Hematopoietic multipotent progenitor cell treated with erythropoietin and hydrocortisone succinate and interleukin-3 and kit ligand, for 6 days (in vitro differentiated cells): Measurements from ENCODE around the gene SRPK2.
A peak's percentile ranks its signal among the peaks of the same experiment; 100 is the strongest.
"Not testable (repeated sequence)": the region's sequence is repeated elsewhere in the genome, so short reads cannot be mapped to it uniquely, and the experiment has no call there.

Experiments used
- DNase-seq: peaks from one replicate; pipeline ENCODE4 v3.0.0-alpha.2; 2015

The SRPK2 gene

DNA sequence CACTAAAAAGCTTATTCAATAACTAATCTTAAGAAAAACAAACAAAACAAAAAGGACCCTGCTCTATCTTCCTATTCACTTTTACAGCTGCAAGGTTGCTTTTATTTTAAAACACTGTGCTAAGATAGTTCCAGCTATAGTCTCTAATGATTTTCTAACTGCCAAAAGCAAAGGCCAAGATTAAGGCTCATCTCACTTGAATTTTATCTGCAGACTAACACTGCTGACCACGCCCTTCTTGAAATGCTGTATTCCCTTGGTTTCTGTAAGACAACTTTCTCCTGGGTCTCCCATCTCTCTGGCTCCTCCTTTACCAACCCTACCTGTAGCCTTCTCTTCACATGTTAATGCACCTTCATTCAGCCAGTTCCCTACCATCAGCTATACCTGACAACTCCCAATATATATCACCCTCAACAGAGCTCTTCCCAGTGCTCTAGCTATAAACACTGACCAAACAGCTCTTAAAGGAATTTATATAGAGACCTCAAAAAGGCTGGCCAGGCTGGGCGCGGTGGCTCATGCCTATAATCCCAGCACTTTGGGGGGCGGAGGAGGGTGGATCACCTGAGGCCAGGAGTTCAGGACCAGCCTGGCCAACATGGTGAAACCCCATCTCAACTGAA lies 11.7 kb downstream of the SRPK2 start:
- peak; percentile 91 for DNase-seq

DNA sequence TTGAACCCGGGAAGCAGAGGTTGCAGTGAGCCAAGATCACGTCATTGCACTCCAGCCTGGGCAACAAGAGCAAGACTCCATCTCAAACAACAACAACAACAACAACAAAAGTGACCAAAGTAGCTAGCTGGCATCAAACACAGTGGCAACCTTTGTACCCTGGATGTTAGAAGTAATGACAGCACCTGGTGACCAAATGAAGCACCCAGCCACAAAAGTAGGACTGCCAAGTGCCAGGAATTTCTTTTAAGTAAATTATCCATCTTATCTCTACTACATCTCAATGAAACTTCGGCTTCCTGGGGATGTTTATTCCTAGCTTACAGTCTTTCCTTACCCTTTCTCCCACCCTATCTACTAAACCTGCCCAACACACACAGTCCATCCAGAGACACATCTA lies 18.8 kb downstream of the SRPK2 start:
- DNase-seq: no peak

DNA sequence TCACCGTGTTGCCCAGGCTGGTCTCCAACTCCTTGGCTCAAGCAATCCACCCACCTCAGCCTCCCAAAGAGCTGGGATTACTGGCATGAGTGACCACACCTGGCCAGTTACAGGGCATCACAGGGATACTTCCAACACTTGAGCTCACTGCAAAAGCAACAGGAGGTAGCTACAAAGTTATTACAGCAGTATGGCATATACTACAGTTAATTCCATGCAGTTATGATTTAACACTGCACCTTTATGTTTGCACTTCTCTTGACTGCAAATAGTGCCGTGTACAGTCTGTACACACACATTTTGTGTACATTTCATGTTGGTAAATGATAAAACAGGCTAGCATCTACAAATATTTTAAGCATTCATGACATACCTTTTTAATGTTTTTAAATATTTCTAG lies 21.3 kb downstream of the SRPK2 start:
- no peak for DNase-seq

GRCh38 chr7:105365541-105366534 lies 22.9 kb downstream of the SRPK2 start:
- peak; percentile 18 for DNase-seq

DNA sequence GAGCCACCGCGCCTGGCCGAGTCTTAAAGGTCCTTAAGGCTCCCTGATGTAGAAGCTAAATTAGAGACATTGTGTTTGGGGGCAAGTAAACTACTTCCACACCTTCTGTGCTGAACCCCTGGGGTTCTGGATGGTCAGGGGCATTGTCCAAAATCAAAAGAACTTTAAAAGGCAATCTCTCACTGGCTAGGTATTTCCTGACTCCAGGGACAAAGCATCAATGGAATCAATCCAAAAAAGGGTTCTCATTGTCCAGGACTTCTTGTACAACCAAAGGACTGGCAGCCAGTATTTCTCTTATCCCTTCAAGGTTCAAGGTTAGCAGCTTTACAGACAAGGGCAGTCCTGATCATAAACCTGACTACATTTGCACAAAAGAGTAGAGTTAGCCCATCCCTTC lies 24.0 kb downstream of the SRPK2 start:
- no peak for DNase-seq

- not testable (repeated sequence) for DNase-seq
Measured at GRCh38 chr7:105363657-105364056, 25.1 kb downstream of the SRPK2 start.

DNA sequence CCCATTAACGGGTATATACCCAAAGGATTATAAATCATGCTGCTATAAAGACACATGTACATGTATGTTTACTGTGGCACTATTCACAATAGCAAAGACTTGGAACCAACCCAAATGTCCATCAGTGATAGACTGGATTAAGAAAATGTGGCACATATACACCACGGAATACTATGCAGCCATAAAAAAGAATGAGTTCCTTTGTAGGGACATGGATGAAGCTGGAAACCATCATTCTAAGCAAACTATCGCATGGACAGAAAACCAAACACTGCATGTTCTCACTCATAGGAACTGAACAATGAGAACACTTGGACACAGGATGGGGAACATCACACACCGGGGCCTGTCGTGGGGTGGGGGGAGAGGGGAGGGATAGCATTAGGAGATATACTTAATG lies 26.0 kb downstream of the SRPK2 start:
- not testable (repeated sequence) for DNase-seq

DNA sequence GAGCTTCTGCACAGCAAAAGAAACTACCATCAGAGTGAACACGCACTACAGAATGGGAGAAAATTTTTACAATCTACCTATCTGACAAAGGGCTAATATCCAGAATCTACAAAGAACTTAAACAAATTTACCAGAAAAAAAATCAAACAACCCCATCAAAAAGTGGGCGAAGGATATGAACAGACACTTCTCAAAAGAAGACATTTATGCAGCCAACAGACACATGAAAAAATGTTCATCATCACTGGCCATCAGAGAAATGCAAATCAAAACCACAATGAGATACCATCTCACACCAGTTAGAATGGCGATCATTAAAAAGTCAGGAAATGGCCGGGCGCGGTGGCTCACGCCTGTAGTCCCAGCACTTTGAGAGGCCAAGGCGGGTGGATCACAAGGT lies 26.7 kb downstream of the SRPK2 start:
- DNase-seq: not testable (repeated sequence)

DNA sequence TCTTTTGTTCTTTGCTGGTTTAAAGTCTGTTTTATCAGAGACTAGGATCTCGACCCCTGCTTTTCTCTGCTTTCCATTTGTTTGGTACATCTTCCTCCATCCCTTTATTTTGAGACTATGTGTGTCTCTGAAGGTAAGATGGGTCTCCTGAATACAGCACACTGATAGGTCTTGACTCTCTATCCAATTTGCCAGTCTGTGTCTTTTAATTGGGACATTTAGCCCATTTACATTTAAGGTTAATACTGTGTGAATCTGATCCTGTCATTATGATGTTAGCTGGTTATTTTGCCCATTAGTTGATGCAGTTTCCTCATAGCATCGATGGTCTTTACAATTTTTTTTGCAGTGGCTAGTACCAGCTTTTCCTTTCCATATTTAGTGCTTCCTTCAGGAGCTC lies 28.6 kb downstream of the SRPK2 start:
- DNase-seq: not testable (repeated sequence)

GRCh38 chr7:105355701-105356100 lies 33.0 kb downstream of the SRPK2 start:
- no peak for DNase-seq

DNA sequence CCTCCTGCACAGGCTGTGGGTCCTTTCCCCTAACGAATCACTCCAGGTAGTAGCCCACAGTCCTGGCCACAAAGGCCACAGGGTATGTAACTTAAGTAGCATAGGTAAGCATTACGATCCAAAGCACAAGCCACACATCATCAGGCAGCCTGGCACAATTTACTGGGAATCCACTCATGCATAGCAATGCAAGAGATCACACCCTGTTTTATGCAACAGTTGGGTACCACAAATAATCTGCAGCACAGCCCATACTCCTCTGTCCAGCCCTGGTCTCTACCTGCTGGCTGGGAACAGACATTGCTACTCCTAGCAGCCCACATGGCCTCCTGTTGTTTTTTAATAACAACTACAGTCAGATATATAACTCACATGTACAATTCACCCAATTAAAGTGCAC lies 34.3 kb downstream of the SRPK2 start:
- no peak for DNase-seq

DNA sequence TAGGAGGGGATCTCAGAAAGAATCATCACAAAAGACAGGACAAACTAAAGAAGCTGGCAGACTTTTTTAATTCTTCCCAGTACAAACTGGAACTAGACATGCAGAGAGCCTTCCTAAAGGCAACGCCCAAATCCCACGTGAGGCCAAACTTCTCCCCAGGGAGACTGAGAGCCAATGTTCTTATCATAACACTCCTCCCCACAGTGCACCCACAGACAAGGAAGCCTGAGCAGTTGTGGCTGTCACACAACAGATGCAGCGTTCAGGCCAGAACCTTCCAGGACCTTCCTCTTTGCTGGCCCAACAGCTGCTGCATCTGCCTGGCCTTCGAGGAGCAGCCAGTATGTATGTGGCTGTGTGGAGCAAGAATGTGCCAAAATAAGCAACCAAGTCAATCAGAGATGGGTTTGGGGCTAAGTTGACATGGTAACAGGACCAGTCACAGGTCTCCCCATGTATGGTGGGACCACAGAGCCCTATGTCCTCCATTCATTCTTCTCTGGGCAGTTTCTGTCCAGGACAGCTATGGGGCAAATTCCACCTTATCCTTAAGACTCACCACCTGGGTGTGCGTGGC lies 34.9 kb downstream of the SRPK2 start:
- peak; percentile 83 for DNase-seq

- DNase-seq: no peak
Measured at GRCh38 chr7:105352901-105353668, 35.6 kb downstream of the SRPK2 start.

GRCh38 chr7:105352018-105352612 lies 36.6 kb downstream of the SRPK2 start:
- DNase-seq: peak; percentile 94

DNA sequence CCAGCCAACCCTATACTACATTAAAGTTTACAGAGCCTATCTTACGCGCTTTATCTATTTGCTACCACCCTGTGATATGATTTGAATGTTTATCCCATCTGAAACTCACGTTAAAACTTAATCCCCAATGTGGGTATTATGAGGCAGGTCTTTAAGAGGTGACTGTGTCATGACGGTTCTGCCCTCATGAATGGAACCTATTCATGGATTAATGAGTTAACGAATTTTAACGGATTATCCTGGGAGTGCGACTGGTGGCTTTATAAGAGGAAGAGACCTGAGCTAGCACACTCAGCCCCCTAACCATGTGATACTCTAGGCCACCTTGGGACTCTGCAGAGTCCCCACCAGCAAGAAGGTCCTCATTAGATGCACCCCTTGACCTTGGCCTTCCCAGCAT lies 37.8 kb downstream of the SRPK2 start:
- no peak for DNase-seq

- not testable (repeated sequence) for DNase-seq
Measured at GRCh38 chr7:105348177-105348576, 40.5 kb downstream of the SRPK2 start.

DNA sequence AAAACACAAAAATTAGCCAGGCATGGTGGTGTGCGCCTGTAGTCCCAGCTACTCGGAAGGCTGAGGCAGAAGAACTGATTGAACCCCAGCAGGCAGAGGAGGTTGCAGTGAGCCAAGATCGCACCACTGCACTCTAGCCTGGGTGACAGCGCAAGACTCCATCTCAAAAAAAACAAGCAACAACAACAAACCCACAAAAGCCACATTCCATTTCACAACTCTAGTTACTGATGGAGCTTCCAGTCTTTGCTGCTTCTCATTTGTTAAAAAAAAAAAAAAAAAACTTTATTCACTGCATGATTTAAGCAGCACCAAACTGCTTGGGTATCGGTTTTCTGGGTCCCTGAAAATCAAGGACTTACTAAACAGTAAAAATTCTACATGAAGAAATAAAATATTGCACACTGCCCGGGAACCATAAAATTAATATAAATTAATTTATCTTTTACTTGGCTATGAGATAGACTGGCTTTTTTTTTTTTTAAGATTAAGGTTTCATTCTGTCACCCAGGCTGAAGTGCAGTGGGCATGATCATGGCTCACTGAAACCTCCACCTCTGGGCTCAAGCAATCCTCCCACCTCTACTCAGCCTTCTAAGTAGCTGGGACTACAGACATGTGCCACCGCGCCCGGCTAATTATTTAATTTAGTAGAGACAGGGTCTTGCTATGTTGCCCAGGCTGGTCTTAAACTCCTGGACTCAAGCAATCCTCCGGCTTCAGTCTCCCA lies 42.0 kb downstream of the SRPK2 start:
- peak; percentile 72 for DNase-seq

DNA sequence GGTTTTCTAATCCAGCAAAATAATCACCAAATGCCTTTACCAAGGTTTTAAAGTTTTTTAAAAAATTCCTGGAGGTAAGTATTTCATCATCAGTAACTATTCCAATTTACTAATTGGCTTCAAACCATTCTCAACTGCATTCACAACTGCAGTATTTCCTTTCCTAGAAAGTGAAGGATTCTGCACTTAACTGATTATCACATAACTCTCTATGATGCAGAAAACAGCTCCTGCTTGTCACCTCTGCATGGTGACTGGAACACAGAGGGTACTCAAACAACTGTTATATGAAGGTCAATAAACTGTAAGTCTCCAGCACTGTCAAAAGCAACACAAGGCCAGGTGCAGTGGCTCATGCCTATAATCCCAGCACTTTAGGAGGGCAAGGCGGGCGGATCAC lies 42.6 kb downstream of the SRPK2 start:
- DNase-seq: no peak

GRCh38 chr7:105345725-105346124 lies 43.0 kb downstream of the SRPK2 start:
- peak; percentile 39 for DNase-seq

DNA sequence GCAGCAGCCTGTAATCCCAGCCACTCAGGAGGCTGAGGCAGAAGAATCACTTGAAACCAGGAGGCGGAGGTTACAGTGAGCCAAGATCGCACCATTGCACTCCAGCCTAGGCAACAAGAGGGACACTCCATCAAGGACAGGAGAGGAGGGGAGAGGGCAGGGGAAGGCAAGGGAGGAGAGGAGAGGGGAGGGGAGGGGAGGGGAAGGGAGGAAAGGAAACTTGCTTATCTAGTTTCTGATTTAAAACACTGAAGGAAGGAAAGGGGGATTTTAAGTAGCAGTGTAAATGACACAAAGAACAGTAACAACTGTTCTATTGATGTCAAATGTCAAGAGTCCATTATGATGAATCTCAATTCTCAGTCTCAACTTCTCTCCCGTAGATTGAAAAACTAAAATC lies 43.7 kb downstream of the SRPK2 start:
- DNase-seq: no peak

DNA sequence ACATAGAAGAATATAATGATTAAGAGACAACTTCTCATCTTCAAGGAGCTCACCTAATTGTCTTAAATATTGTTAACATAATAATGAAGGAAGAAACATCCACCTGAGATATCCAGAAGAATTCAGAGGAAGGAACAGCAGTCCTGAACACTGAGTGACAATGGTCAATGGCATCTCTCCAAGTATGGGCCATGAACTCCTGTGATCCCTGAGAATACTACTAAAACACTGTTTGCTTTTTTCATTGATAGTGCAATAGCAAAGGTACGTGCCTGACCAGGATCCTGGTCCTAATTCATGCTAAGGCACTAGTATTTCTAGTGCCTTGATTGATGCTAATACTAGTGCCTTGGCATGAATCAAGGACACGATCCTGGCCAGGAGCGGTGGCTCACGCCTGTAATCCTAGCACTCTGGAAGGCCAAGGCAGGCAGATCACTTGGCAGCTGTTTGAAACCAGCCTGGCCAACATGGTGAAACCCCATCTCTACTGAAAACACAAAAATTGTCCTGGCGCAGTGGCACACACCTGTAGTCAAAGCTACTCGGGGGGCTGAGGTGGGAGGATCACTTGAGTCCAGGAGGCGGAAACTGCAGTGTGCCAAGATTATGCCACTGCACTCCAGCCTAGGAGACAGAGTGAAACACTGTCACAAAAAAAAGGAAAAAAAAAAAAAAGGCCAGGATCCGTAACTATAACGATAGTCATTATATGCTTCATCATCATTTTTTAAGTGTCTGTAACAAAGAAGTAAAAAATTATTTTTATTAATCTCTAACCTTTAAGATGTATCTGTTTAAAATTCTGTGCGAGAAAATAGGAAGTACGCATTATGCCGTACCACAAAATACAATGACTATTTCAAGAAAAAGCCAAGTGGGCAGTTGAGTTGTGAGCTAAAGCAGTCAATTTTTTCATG lies 49.1 kb downstream of the SRPK2 start:
- DNase-seq: no peak
